H1 (cell line): Measurements from ENCODE around the gene ZDHHC17. TPM values are rescaled to one million over a fixed set of nuclear protein-coding genes. Genes with fewer than 3 reads are reported as not detected.

Experiments
- CTCF ChIA-PET: fragments of 300-600 bp; sonication (Branson Sonifier 250); formaldehyde crosslinking; loops from one replicate; lab custom pipeline; 2021; ENCODE audit not compliant: partially characterized antibody; lab: Charles Lee
- POLR2A ChIA-PET: fragments of 300-600 bp; sonication (Branson Sonifier 250); formaldehyde crosslinking; loops from one replicate; lab custom pipeline; 2021; ENCODE audit warnings: inconsistent platforms; ENCODE audit not compliant: partially characterized antibody; lab: Charles Lee
- DNase-seq, 2 experiments: peaks; one replicate each; pipeline versions ENCODE4 v3.0.0 to v3.0.0-alpha.2; 2010 to 2022; ENCODE audit warnings: low spot score in 2 of 2, low read depth in 1 of 2, mixed read lengths in 1 of 2
- FAIRE-seq: peaks from 2 replicates; lab custom pipeline; 2011; peaks lifted over from hg19 to GRCh38; lab: Jason Lieb, UNC
- H2AFZ ChIP-seq: 2 replicates; pipeline ENCODE4 v1.8.1; 2012; ENCODE audit warnings: low read length, inconsistent platforms
- H2AK5ac ChIP-seq: 2 replicates; pipeline ENCODE4 v1.6.1; 2013; ENCODE audit warnings: low read depth, low read length
- H2BK120ac ChIP-seq: replicated peaks from 2 replicates; pipeline ENCODE3; 2013; ENCODE audit warnings: low read depth, low read length, inconsistent platforms
- H2BK12ac ChIP-seq: 2 replicates; pipeline ENCODE4 v1.6.1; 2013; ENCODE audit warnings: low read depth, low read length
- H2BK15ac ChIP-seq: 2 replicates; pipeline ENCODE4 v1.6.1; 2013; ENCODE audit warnings: low read length
- H2BK20ac ChIP-seq: 2 replicates; pipeline ENCODE4 v1.6.1; 2013; ENCODE audit warnings: low read length
- H2BK5ac ChIP-seq: 2 replicates; pipeline ENCODE4 v1.6.1; 2013; ENCODE audit warnings: low read depth, low read length
- H3K14ac ChIP-seq: 2 replicates; pipeline ENCODE4 v1.6.1; 2013; ENCODE audit warnings: inconsistent platforms; ENCODE audit not compliant: insufficient read length
- H3K18ac ChIP-seq: 2 replicates; pipeline ENCODE4 v1.6.1; 2013; ENCODE audit warnings: low read length; ENCODE audit errors: extremely low read depth
- H3K23ac ChIP-seq: 2 replicates; pipeline ENCODE4 v1.6.1; 2013; ENCODE audit warnings: inconsistent platforms; ENCODE audit not compliant: insufficient read length
- H3K23me2 ChIP-seq: 2 replicates; pipeline ENCODE4 v1.6.1; 2013; ENCODE audit warnings: low read depth, low read length
- H3K27ac ChIP-seq: 2 replicates; pipeline ENCODE4 v1.6.1; 2011; ENCODE audit warnings: low read depth, low read length, inconsistent platforms
- H3K27me3 ChIP-seq, 4 experiments: replicated peaks in 1 of 4; 1 replicate in 1 of 4; 2 replicates in 3 of 4; pipeline versions ENCODE4 v1.6.1 to v1.8.1; 2011 to 2013; ENCODE audit warnings: low read length in 3 of 4, mild to moderate bottlenecking in 3 of 4, inconsistent platforms in 2 of 4, mixed read lengths in 2 of 4, moderate library complexity in 1 of 4; ENCODE audit not compliant: control insufficient read depth in 3 of 4, insufficient read depth in 3 of 4; ENCODE audit errors: extremely low read depth in 1 of 4
- H3K36me3 ChIP-seq, 4 experiments: 2 replicates each; pipeline versions ENCODE4 v1.6.1 to v1.8.1; 2011 to 2013; ENCODE audit warnings: mild to moderate bottlenecking in 4 of 4, low read length in 3 of 4, moderate library complexity in 2 of 4, control low read depth in 1 of 4, inconsistent platforms in 1 of 4; ENCODE audit not compliant: insufficient read depth in 4 of 4, control insufficient read depth in 2 of 4
- H3K4ac ChIP-seq: replicated peaks from 2 replicates; pipeline ENCODE3; 2013; ENCODE audit warnings: low read length, low read depth, mixed read lengths, inconsistent platforms; ENCODE audit not compliant: insufficient read length
- H3K4me1 ChIP-seq, 4 experiments: replicated peaks in 1 of 4; 1 replicate in 1 of 4; 2 replicates in 3 of 4; pipeline versions ENCODE4 v1.6.1 to v1.8.1; 2011 to 2013; ENCODE audit warnings: low read length in 3 of 4, inconsistent platforms in 2 of 4, mixed read lengths in 1 of 4; ENCODE audit not compliant: insufficient read depth in 4 of 4, control insufficient read depth in 3 of 4
- H3K4me2 ChIP-seq, 2 experiments: 2 replicates each; pipeline versions ENCODE4 v1.6.1 to v1.8.1; 2011 to 2013; ENCODE audit warnings: low read depth in 2 of 2, low read length in 2 of 2, control low read depth in 1 of 2, inconsistent platforms in 1 of 2, mild to moderate bottlenecking in 1 of 2; ENCODE audit not compliant: insufficient read depth in 1 of 2
- H3K4me3 ChIP-seq, 4 experiments: fragments of 200-600, 300-600 bp in 1 of 4; sonication (generic), shearing (Covaris generic), sonication (Bioruptor Twin) in 1 of 4; 2 replicates each; pipeline versions ENCODE4 v1.5.1 to v1.8.1; 2011 to 2016; ENCODE audit warnings: low read length in 4 of 4, low read depth in 3 of 4, control low read depth in 2 of 4, inconsistent platforms in 2 of 4, mild to moderate bottlenecking in 2 of 4, mixed read lengths in 1 of 4, moderate library complexity in 1 of 4; ENCODE audit not compliant: insufficient read depth in 2 of 4; ENCODE audit errors: extremely low read depth in 1 of 4
- H3K56ac ChIP-seq: replicated peaks from 2 replicates; pipeline ENCODE3; 2013; ENCODE audit warnings: low read depth, mild to moderate bottlenecking, mixed read lengths, low read length, inconsistent platforms; ENCODE audit not compliant: insufficient read length
- H3K79me1 ChIP-seq: 2 replicates; pipeline ENCODE4 v1.6.1; 2013; ENCODE audit warnings: low read depth, low read length, control low read depth
- H3K79me2 ChIP-seq, 2 experiments: 2 replicates each; pipeline versions ENCODE4 v1.6.1 to v1.8.1; 2012 to 2013; ENCODE audit warnings: low read length in 2 of 2, mild to moderate bottlenecking in 2 of 2, inconsistent platforms in 1 of 2; ENCODE audit not compliant: insufficient read depth in 2 of 2, control insufficient read depth in 1 of 2
- H3K9ac ChIP-seq, 4 experiments: replicated peaks in 1 of 4; 1 replicate in 1 of 4; 2 replicates in 3 of 4; pipeline versions ENCODE4 v1.6.1 to v1.8.1; 2011 to 2013; ENCODE audit warnings: low read depth in 3 of 4, low read length in 3 of 4, control low read depth in 2 of 4, mild to moderate bottlenecking in 2 of 4, moderate library complexity in 2 of 4, inconsistent platforms in 1 of 4; ENCODE audit errors: extremely low read depth in 1 of 4
- H3K9me3 ChIP-seq, 2 experiments: 2 replicates each; pipeline versions ENCODE4 v1.6.1 to v1.8.1; 2012 to 2013; ENCODE audit warnings: mild to moderate bottlenecking in 2 of 2, moderate library complexity in 2 of 2, control low read depth in 1 of 2, inconsistent platforms in 1 of 2, low read depth in 1 of 2, low read length in 1 of 2, mixed read lengths in 1 of 2; ENCODE audit not compliant: insufficient read depth in 2 of 2
- H4K20me1 ChIP-seq, 2 experiments: replicated peaks in 1 of 2; 2 replicates each; pipeline versions ENCODE3 to v1.8.1; 2011 to 2013; ENCODE audit warnings: inconsistent platforms in 2 of 2, low read length in 2 of 2, mild to moderate bottlenecking in 1 of 2; ENCODE audit not compliant: insufficient read depth in 2 of 2, control insufficient read depth in 1 of 2
- H4K5ac ChIP-seq: 2 replicates; pipeline ENCODE4 v1.6.1; 2013; ENCODE audit warnings: low read length, low read depth, mixed read lengths, inconsistent platforms; ENCODE audit not compliant: insufficient read length
- H4K8ac ChIP-seq: 2 replicates; pipeline ENCODE4 v1.8.0; 2013; ENCODE audit warnings: mild to moderate bottlenecking, moderate library complexity, low read length, inconsistent platforms; ENCODE audit not compliant: insufficient read depth; ENCODE audit errors: extremely low read depth
- H4K91ac ChIP-seq: replicated peaks from 2 replicates; pipeline ENCODE3; 2013; ENCODE audit warnings: low read length, mixed read lengths, inconsistent platforms; ENCODE audit not compliant: insufficient read length
- BACH1 ChIP-seq: IDR thresholded peaks from 2 replicates; pipeline ENCODE4 v1.6.1; 2012; ENCODE audit warnings: low read length, improper control_type of control experiment
- BRCA1 ChIP-seq: IDR thresholded peaks from 2 replicates; pipeline ENCODE4 v1.6.1; 2012; ENCODE audit warnings: low read depth, low read length, improper control_type of control experiment
- CBX8 ChIP-seq: fragments of 300-800, 300-1000 bp; sonication (generic); IDR thresholded peaks from 2 replicates; pipeline ENCODE4 v1.7.1; 2016; ENCODE audit warnings: low read depth, low read length, borderline replicate concordance
- GABPA ChIP-seq: IDR thresholded peaks from 2 replicates; pipeline ENCODE4 v1.6.1; 2011; ENCODE audit warnings: mild to moderate bottlenecking, low read length, moderate library complexity, borderline replicate concordance; ENCODE audit not compliant: insufficient read depth
- NANOG ChIP-seq: IDR thresholded peaks from 2 replicates; pipeline ENCODE4 v1.6.1; 2011; ENCODE audit warnings: low read length, low read depth, mild to moderate bottlenecking, inconsistent platforms; ENCODE audit not compliant: insufficient read depth, poor library complexity, severe bottlenecking
- POLR2AphosphoS5 ChIP-seq: IDR thresholded peaks from 2 replicates; pipeline ENCODE4 v1.6.1; 2011; ENCODE audit warnings: low read depth, low read length
- POU5F1 ChIP-seq: IDR thresholded peaks from 2 replicates; pipeline ENCODE4 v1.6.1; 2011; ENCODE audit warnings: low read depth, mild to moderate bottlenecking, low read length, moderate library complexity
- RFX5 ChIP-seq: IDR thresholded peaks from 2 replicates; pipeline ENCODE4 v1.6.1; 2011; ENCODE audit warnings: low read depth, low read length, improper control_type of control experiment, borderline replicate concordance
- SIX5 ChIP-seq: IDR thresholded peaks from 2 replicates; pipeline ENCODE4 v1.6.1; 2011; ENCODE audit warnings: mild to moderate bottlenecking, low read depth, low read length
- YY1 ChIP-seq: IDR thresholded peaks from 2 replicates; pipeline ENCODE4 v1.6.1; 2011; ENCODE audit warnings: low read depth, mild to moderate bottlenecking, low read length
- WGBS, 2 experiments: shearing (Covaris generic) in 1 of 2; methylation state at CpG; one replicate each; pipeline versions ENCODE4 v1.1.6 to v1.1.7; 2013 to 2015; ENCODE audit warnings: low lambda C conversion rate in 2 of 2, mixed read lengths in 2 of 2, inconsistent platforms in 1 of 2, low coverage in 1 of 2, missing lambda C conversion rate in 1 of 2; ENCODE audit not compliant: insufficient replicate concordance in 2 of 2, insufficient coverage in 1 of 2, insufficient read length in 1 of 2; ENCODE audit errors: extremely low coverage in 1 of 2, missing lambda C conversion rate in 1 of 2; 5-methylcytosine and 5-hydroxymethylcytosine counted together
- polyA plus RNA-seq, 7 experiments: library from polyadenylated mRNA; depleted of rRNA in 3 of 7; stranded (reverse) in 5 of 7; unstranded in 2 of 7; fragments of >200 nt in 5 of 7; fragments of 200-250 nt in 2 of 7; gene quantifications; 1 replicate in 5 of 7; 2 replicates in 1 of 7; 4 replicates in 1 of 7; pipeline versions ENCODE4 v1.2.1 to v1.2.3, GENCODE V29; 2011 to 2013; ENCODE audit warnings: missing spikeins in 2 of 7, mixed read lengths in 2 of 7
- total RNA-seq: library from RNA; stranded (reverse); fragmentation: NEBNext Ultra II Directional; extraction: Animal tissue kit (Norgen Biotek cat#: 25700); gene quantifications from 2 replicates; pipeline ENCODE4 v1.2.1, GENCODE V29; 2021

The ZDHHC17 gene
- total and polyA plus RNA-seq, 2 of the 8 experiments (the other 6 are each of a cell fraction or from before 2014, with no cell fraction given) = 27.6 to 28.9 TPM

GRCh38 chr12:76859611-76860010, 95.7 kb downstream of the ZDHHC17 start:
- Histone ChIP-seq H3K79me1 (0 out of 2 replicates have a peak, but pooled peaks cover 2% of the 10 kb centered on the region), H2BK15ac (no peak overlapping the region), H3K4me2 (no peak overlapping the region), H3K23ac (no peak overlapping the region), H3K4me1 (no peaks in the 10 kb centered on the region; a peak in 1 of 7 replicates), H3K4me3 (no peak overlapping the region), H2AK5ac (no peak overlapping the region), H3K18ac (no peak overlapping the region), H2AFZ (no peak overlapping the region), H3K4ac (no peak overlapping the region), H2BK120ac (no peak overlapping the region), H3K27me3 (no peaks in the 10 kb centered on the region), H3K9me3 (no peaks in the 10 kb centered on the region), H4K5ac (no peak overlapping the region), H3K9ac (no peak overlapping the region), H2BK5ac (no peak overlapping the region), H3K36me3 (peaks cover 13 to 46% (median 24%) of the 10 kb centered on the region in 4 experiments), H2BK20ac (no peak overlapping the region), H3K79me2 (peaks cover 0 to 5% of the 10 kb centered on the region in 2 experiments; a peak in 1 of 4 replicates), H4K8ac (no peak overlapping the region), H3K27ac (no peak overlapping the region; the same call in 1 of the 2 replicates), H3K14ac (no peak overlapping the region), H2BK12ac (no peak overlapping the region), H4K91ac (no peak overlapping the region), H3K23me2 (no peaks in the 10 kb centered on the region), H3K56ac (no peak overlapping the region), H4K20me1 (peaks cover 0 to 2% of the 10 kb centered on the region in 2 experiments)
- no peak for TF ChIP-seq SIX5
- TF ChIP-seq BRCA1 = no peak
- no peak for TF ChIP-seq POLR2AphosphoS5
- TF ChIP-seq CBX8 = no peak
- no peak for TF ChIP-seq BACH1
- TF ChIP-seq NANOG = no peak
- TF ChIP-seq YY1 = no peak
- TF ChIP-seq POU5F1 = no peak
- TF ChIP-seq GABPA = no peak
- TF ChIP-seq RFX5 = no peak
- DNase-seq = no peak
- ChIA-PET CTCF (interaction anchor here (1.7 kb wide), 1 partner anchor 151 kb away, joined by 5 read pairs; no protein-coding TSS in a partner anchor), POLR2A (interaction anchor here (0.8 to 1.2 kb wide), 2 partner anchors 18 to 19 kb away, joined by 4 read pairs; partner anchors contain the start of gene CSRP2)
- FAIRE-seq = no peak
- 90% methylated on average over 4 of the region's 4 CpGs; no CpG with 5 or more reads in 1 of the 2 experiments for WGBS, 2 experiments
